ENCODE results near the gene UPF2.
A peak's percentile ranks its signal among the peaks of the same experiment; 100 is the strongest.
"Not testable (repeated sequence)": the region's sequence is repeated elsewhere in the genome, so short reads cannot be mapped to it uniquely, and the experiment has no call there.

Gene UPF2

GRCh38 chr10:11901454-11901832 is 141.2 kb downstream of the UPF2 start:
- no peak for DNase-seq

GRCh38 chr10:11901036-11901301 is 141.6 kb downstream of the UPF2 start:
- no peak for DNase-seq

- DNase-seq = no peak
These were observed 143.3 kb downstream of the UPF2 start for GRCh38 chr10:11899067-11899876.

- peak; percentile 13 for DNase-seq
These were observed 144.1 kb downstream of the UPF2 start for GRCh38 chr10:11898372-11899066.

- no peak for DNase-seq
These were observed 144.6 kb downstream of the UPF2 start for GRCh38 chr10:11898033-11898371.

- no peak for DNase-seq
These were observed 145.9 kb downstream of the UPF2 start for GRCh38 chr10:11896549-11897200.

- DNase-seq = no peak
These were observed 147.0 kb downstream of the UPF2 start for GRCh38 chr10:11895598-11895997.

GRCh38 chr10:11895108-11895466 is 147.5 kb downstream of the UPF2 start:
- DNase-seq = no peak

GRCh38 chr10:11894381-11895107 is 148.1 kb downstream of the UPF2 start:
- DNase-seq = no peak

GRCh38 chr10:11893749-11894278 is 148.8 kb downstream of the UPF2 start:
- DNase-seq = no peak

GRCh38 chr10:11891776-11892486 is 150.7 kb downstream of the UPF2 start:
- no peak for DNase-seq

GRCh38 chr10:11889263-11889662 is 153.3 kb downstream of the UPF2 start:
- not testable (repeated sequence) for DNase-seq

- no peak for DNase-seq
These were observed 155.0 kb downstream of the UPF2 start for GRCh38 chr10:11887381-11888227.

- no peak for DNase-seq
These were observed 155.8 kb downstream of the UPF2 start for GRCh38 chr10:11886851-11887250.

GRCh38 chr10:11886138-11886474 is 156.5 kb downstream of the UPF2 start:
- DNase-seq = no peak

- no peak for DNase-seq
These were observed 157.0 kb downstream of the UPF2 start for GRCh38 chr10:11885437-11886137.

GRCh38 chr10:11884706-11885423 is 157.7 kb downstream of the UPF2 start:
- no peak for DNase-seq

- DNase-seq = no peak
These were observed 159.8 kb downstream of the UPF2 start for GRCh38 chr10:11882646-11883375.

GRCh38 chr10:11881477-11882417 is 160.9 kb downstream of the UPF2 start:
- DNase-seq = no peak

Measured in NCI-H774 (cell line).